H1 (cell line): ENCODE data around the gene PRR22. TPM values are rescaled to one million over a fixed set of nuclear protein-coding genes. Genes with fewer than 3 reads are reported as not detected.

Experiments used
- BCL11A ChIP-seq, 2 experiments: IDR thresholded peaks; one replicate each; pipeline ENCODE4 v1.6.1; 2011; ENCODE audit warnings: low read depth in 2 of 2, low read length in 2 of 2, mild to moderate bottlenecking in 2 of 2
- CEBPB ChIP-seq: IDR thresholded peaks from 2 replicates; pipeline ENCODE4 v1.6.1; 2012; ENCODE audit warnings: low read depth, low read length
- CHD7 ChIP-seq: fragments of 300-600 bp; sonication (generic); IDR thresholded peaks from 2 replicates; pipeline ENCODE4 v1.7.1; 2012; ENCODE audit warnings: low read length, moderate library complexity, mild to moderate bottlenecking, inconsistent platforms; ENCODE audit not compliant: insufficient replicate concordance
- HDAC2 ChIP-seq, 2 experiments: fragments of 300-600 bp in 1 of 2; sonication (generic) in 1 of 2; IDR thresholded peaks; 2 replicates each; pipeline ENCODE4 v1.6.1; 2011 to 2012; ENCODE audit warnings: low read depth in 2 of 2, low read length in 2 of 2, mild to moderate bottlenecking in 2 of 2, moderate library complexity in 2 of 2, borderline replicate concordance in 1 of 2, inconsistent platforms in 1 of 2
- polyA plus RNA-seq, 7 experiments: library from polyadenylated mRNA; depleted of rRNA in 3 of 7; stranded (reverse) in 5 of 7; unstranded in 2 of 7; fragments of >200 nt in 5 of 7; fragments of 200-250 nt in 2 of 7; gene quantifications; 1 replicate in 5 of 7; 2 replicates in 1 of 7; 4 replicates in 1 of 7; pipeline versions ENCODE4 v1.2.1 to v1.2.3, GENCODE V29; 2011 to 2013; ENCODE audit warnings: missing spikeins in 2 of 7, mixed read lengths in 2 of 7
- total RNA-seq: library from RNA; stranded (reverse); fragmentation: NEBNext Ultra II Directional; extraction: Animal tissue kit (Norgen Biotek cat#: 25700); gene quantifications from 2 replicates; pipeline ENCODE4 v1.2.1, GENCODE V29; 2021

The PRR22 gene
- total and polyA plus RNA-seq, 2 of the 8 experiments (the other 6 are each of a cell fraction or from before 2014, with no cell fraction given): 1.9 to 2.1 TPM

GRCh38 chr19:5749505-5749904 lies 35.0 kb downstream of the PRR22 start (continued):
- TF ChIP-seq CHD7: no peak
- no peak for TF ChIP-seq BCL11A (IDR thresholded peaks at IDR 0.05; ENCODE audit: low read depth in 2 of 2, low read length in 2 of 2)
- TF ChIP-seq CEBPB: no peak
- no peak for TF ChIP-seq HDAC2 (IDR thresholded peaks at IDR 0.05; ENCODE audit: borderline replicate concordance in 1 of 2, low read depth in 2 of 2, low read length in 2 of 2)
